Liver (tissue), 9 donors: ENCODE measurements around the gene ING5. TPM values are rescaled to one million over a fixed set of nuclear protein-coding genes. Genes with fewer than 3 reads are reported as not detected.

Experiments used
- DNase-seq: peaks from one replicate; pipeline ENCODE4 v3.0.0-alpha.2; 2017; ENCODE audit warnings: low spot score
- H3K27ac ChIP-seq, 2 donors: one replicate each; pipeline ENCODE4 v1.7.0; 2013; ENCODE audit warnings: inconsistent platforms in 2 of 2, low read length in 2 of 2, control low read depth in 1 of 2, low read depth in 1 of 2, mild to moderate bottlenecking in 1 of 2
- H3K27me3 ChIP-seq, 4 donors: one replicate each; pipeline versions ENCODE4 v1.6.1 to v1.7.0; 2013; ENCODE audit warnings: low read length in 3 of 4, inconsistent platforms in 1 of 4, mild to moderate bottlenecking in 1 of 4, moderate library complexity in 1 of 4; ENCODE audit not compliant: control insufficient read depth in 4 of 4, insufficient read depth in 4 of 4
- H3K36me3 ChIP-seq, 4 donors: one replicate each; pipeline versions ENCODE4 v1.6.1 to v1.7.0; 2013; ENCODE audit warnings: low read length in 3 of 4, mild to moderate bottlenecking in 3 of 4, low read depth in 1 of 4, moderate library complexity in 1 of 4; ENCODE audit not compliant: control insufficient read depth in 4 of 4, insufficient read depth in 3 of 4
- H3K4me1 ChIP-seq, 4 donors: one replicate each; pipeline versions ENCODE4 v1.6.1 to v1.7.0; 2013; ENCODE audit warnings: low read length in 3 of 4, mild to moderate bottlenecking in 3 of 4, moderate library complexity in 1 of 4; ENCODE audit not compliant: control insufficient read depth in 4 of 4, insufficient read depth in 4 of 4
- H3K4me3 ChIP-seq, 3 donors: one replicate each; pipeline versions ENCODE4 v1.6.1 to v1.7.0; 2013; ENCODE audit warnings: low read length in 3 of 3, control low read depth in 1 of 3, low read depth in 1 of 3, mild to moderate bottlenecking in 1 of 3
- H3K9ac ChIP-seq, 2 donors: one replicate each; pipeline ENCODE4 v1.7.0; 2013; ENCODE audit warnings: low read length in 2 of 2, mild to moderate bottlenecking in 2 of 2, moderate library complexity in 2 of 2, control low read depth in 1 of 2, low read depth in 1 of 2
- H3K9me3 ChIP-seq, 4 donors: one replicate each; pipeline versions ENCODE4 v1.6.1 to v1.7.0; 2013; ENCODE audit warnings: low read length in 3 of 4; ENCODE audit not compliant: control insufficient read depth in 4 of 4
- CTCF ChIP-seq: fragments of 150-350 bp; IDR thresholded peaks from 2 replicates; pipeline ENCODE4 v1.5.1; 2017; ENCODE audit warnings: improper control_type of control experiment, low read depth, low read length; ENCODE audit not compliant: missing input control
- EGR1 ChIP-seq, 2 donors: IDR thresholded peaks; 2 replicates each; pipeline ENCODE4 v1.6.1; 2016 to 2018; ENCODE audit warnings: antibody characterized with exemption in 2 of 2, low read depth in 2 of 2
- FOXA1 ChIP-seq: IDR thresholded peaks from 2 replicates; pipeline ENCODE4 v1.6.1; 2016; ENCODE audit warnings: antibody characterized with exemption
- FOXA2 ChIP-seq: IDR thresholded peaks from 2 replicates; pipeline ENCODE4 v1.6.1; 2016; ENCODE audit warnings: antibody characterized with exemption
- GABPA ChIP-seq, 2 donors: IDR thresholded peaks in 1 of 2; conservative IDR thresholded peaks in 1 of 2; 2 replicates each; pipeline ENCODE4 v1.6.1; 2016; ENCODE audit warnings: antibody characterized with exemption in 2 of 2, mild to moderate bottlenecking in 1 of 2, moderate library complexity in 1 of 2
- HNF4G ChIP-seq: IDR thresholded peaks from 2 replicates; pipeline ENCODE4 v1.6.1; 2016; ENCODE audit warnings: antibody characterized with exemption
- JUND ChIP-seq, 2 donors: IDR thresholded peaks; 2 replicates each; pipeline ENCODE4 v1.6.1; 2016; ENCODE audit warnings: antibody characterized with exemption in 2 of 2
- MAX ChIP-seq: IDR thresholded peaks from 2 replicates; pipeline ENCODE4 v1.6.1; 2016; ENCODE audit warnings: antibody characterized with exemption
- NR2F2 ChIP-seq: IDR thresholded peaks from 2 replicates; pipeline ENCODE4 v1.6.1; 2016; ENCODE audit warnings: antibody characterized with exemption
- RAD21 ChIP-seq, 2 donors: IDR thresholded peaks; 2 replicates each; pipeline ENCODE4 v1.6.1; 2016; ENCODE audit warnings: antibody characterized with exemption in 2 of 2, mild to moderate bottlenecking in 2 of 2
- REST ChIP-seq: IDR thresholded peaks from 2 replicates; pipeline ENCODE4 v1.6.1; 2016; ENCODE audit warnings: antibody characterized with exemption, mild to moderate bottlenecking
- SP1 ChIP-seq: IDR thresholded peaks from 2 replicates; pipeline ENCODE4 v1.6.1; 2018; ENCODE audit warnings: antibody characterized with exemption, mild to moderate bottlenecking
- TAF1 ChIP-seq: conservative IDR thresholded peaks from 2 replicates; pipeline ENCODE4 v1.6.1; 2016; ENCODE audit warnings: antibody characterized with exemption, mild to moderate bottlenecking
- YY1 ChIP-seq: IDR thresholded peaks from 2 replicates; pipeline ENCODE4 v1.6.1; 2016; ENCODE audit warnings: antibody characterized with exemption, mild to moderate bottlenecking
- ZBTB33 ChIP-seq: IDR thresholded peaks from 2 replicates; pipeline ENCODE4 v1.6.1; 2016; ENCODE audit warnings: antibody characterized with exemption
- WGBS: extraction: QIAGEN DNeasy Blood & Tissue Kit; methylation state at CpG from one replicate; pipeline ENCODE4 v1.1.7; 2013; 5-methylcytosine and 5-hydroxymethylcytosine counted together
- polyA plus RNA-seq, 2 donors: library from polyadenylated mRNA; stranded (reverse) in 1 of 2; unstranded in 1 of 2; fragments of 200-250 nt in 1 of 2; fragments of >200 nt in 1 of 2; fragmentation: Nextera tagmentation in 1 of 2; extraction: Ambion mirVana in 1 of 2; gene quantifications; one replicate each; pipeline versions ENCODE4 v1.2.1 to v1.2.3, GENCODE V29; 2013 to 2015
- total RNA-seq, 2 donors: library from RNA; depleted of rRNA; stranded (reverse); fragments of >200 nt; gene quantifications; one replicate each; pipeline ENCODE4 v1.2.3, GENCODE V29; 2014
- donor health status: healthy.
- donor health status: healthy.
- donor health status: healthy.
- donor health status: healthy.
- donor health status: healthy.

ING5 gene
- total and polyA plus RNA-seq, 4 donors: 7.2 to 24.2 (median 13.9) TPM

DNA sequence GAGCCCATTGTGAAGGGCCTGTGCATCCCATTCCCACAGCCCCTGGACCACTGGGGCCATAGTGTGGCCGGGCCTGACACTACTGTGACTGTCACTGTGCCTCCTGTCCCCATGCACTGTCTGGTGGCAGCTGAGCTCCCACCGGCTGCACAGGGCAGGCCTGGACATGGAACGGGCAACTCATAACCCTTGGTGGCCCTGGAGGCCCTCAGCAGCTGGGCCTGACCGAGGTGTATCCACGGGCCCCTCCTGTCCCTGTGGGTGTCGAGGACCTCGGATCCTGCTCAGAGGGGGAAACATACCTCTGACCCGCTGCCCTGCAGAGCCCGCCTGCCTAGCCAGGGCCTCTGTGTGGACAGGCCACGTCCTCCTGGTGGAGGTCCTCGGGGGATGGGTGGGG lies 67.0 kb downstream of the ING5 start:
- Histone ChIP-seq H3K9me3 (no peaks in the 10 kb centered on the region), H3K4me3 (no peak overlapping the region), H3K9ac (no peak overlapping the region), H3K27ac (no peak overlapping the region), H3K4me1 (peaks cover 16 to 38% (median 25%) of the 10 kb centered on the region in 4 donors), H3K27me3 (no peaks in the 10 kb centered on the region), H3K36me3 (peaks cover 0 to 3% (median 1%) of the 10 kb centered on the region in 4 donors)
- DNase-seq: peak; percentile 24
- TF ChIP-seq REST: no peak
- TF ChIP-seq RAD21 (IDR thresholded peaks at IDR 0.05): no peak
- no peak for TF ChIP-seq FOXA1
- no peak for TF ChIP-seq GABPA (IDR thresholded peaks at IDR 0.05 in 1 of 2, conservative IDR thresholded peaks at IDR 0.05 in 1 of 2)
- TF ChIP-seq ZBTB33: no peak
- no peak for TF ChIP-seq NR2F2
- WGBS: 94% methylated on average over 11 of the region's 11 CpGs

DNA sequence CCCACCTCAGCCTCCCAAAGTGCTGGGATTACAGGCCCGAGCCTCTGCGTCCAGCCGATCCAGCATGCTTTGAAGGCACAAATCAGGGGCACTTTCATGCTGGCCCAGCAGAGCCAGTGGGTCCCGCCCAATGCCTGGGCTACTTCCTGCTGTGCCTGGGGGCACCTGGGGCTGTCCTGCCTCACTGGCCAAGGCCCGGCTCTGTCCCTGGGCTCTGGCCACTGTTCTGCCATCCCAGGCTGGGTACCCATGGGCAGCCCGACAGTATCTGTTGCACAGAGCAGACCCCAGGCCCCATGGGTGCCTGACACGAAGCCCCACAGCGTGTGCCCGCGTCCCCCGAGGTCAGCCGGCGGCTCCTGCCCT lies 68.0 kb downstream of the ING5 start:
- DNase-seq: peak; percentile 28

DNA sequence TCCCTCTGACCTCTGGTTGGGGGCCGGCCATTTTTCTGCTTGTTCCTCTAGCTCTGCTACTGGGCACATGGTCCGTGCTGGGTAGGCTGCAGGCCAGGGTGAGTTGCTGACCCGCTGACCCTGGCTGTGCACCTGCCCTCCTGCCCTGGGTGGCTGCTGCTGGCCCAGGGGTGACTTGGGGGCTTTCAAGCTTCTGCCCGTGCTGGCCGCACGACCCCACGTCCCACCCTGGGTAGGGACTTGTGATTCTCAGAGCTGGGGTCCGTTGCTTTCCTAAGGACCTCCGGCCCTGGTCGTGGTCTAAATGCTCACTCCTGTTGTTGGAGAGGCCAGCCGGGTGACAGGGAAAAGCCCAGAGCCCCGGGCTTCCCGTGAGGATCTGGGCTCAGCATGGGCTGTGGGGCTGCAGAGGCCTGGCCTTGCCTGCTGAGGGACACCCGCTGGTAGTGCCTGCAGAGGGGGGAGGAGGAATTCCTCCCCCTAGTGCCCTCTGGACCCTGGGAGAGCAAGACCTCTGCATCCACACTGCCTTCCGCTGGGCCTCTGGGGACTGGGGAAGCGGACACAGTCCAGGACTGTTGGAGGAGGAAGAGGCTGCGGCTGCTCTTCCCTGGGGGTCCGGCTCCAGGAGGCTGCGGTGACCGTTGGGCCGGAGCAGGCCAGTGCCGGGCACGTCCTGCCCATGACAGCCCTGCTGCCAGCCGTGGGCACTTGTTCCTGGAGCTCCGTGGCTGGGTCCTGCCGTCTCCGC lies 68.5 kb downstream of the ING5 start:
- 33% methylated on average over 27 of the region's 27 CpGs for WGBS
- Histone ChIP-seq H3K9me3 (no peaks in the 10 kb centered on the region), H3K9ac (no peak overlapping the region), H3K27ac (peak overlapping the region; percentile 21 to 46), H3K4me3 (no peak overlapping the region), H3K36me3 (peaks cover 0 to 3% (median 0%) of the 10 kb centered on the region in 4 donors), H3K4me1 (peaks cover 19 to 51% (median 36%) of the 10 kb centered on the region in 4 donors), H3K27me3 (no peaks in the 10 kb centered on the region)
- peak; percentile 57 for DNase-seq
- TF ChIP-seq ZBTB33 (no peak), RAD21 (IDR thresholded peaks at IDR 0.05) (peak in 1 of 2 donors; percentile 34), SP1 (peak; percentile 60), FOXA2 (no peak), EGR1 (IDR thresholded peaks at IDR 0.05; ENCODE audit: low read depth in 2 of 2) (no peak), YY1 (peak; percentile 92), FOXA1 (no peak), MAX (peak; percentile 58), HNF4G (no peak), CTCF (no peak), NR2F2 (peak; percentile 72), JUND (IDR thresholded peaks at IDR 0.05) (no peak)

More for the DNA sequence above, 68.0 kb downstream of the ING5 start:
- Histone ChIP-seq H3K27me3 (no peaks in the 10 kb centered on the region), H3K4me3 (no peak overlapping the region), H3K36me3 (peaks cover 0 to 3% (median 0%) of the 10 kb centered on the region in 4 donors), H3K9me3 (no peaks in the 10 kb centered on the region), H3K27ac (peak overlapping the region; percentile 5 to 46), H3K9ac (no peak overlapping the region), H3K4me1 (peaks cover 16 to 45% (median 31%) of the 10 kb centered on the region in 4 donors)
- TF ChIP-seq FOXA2 (no peak), TAF1 (no peak)
- 58% methylated on average over 13 of the region's 13 CpGs for WGBS
